GM12892 (cell line): ENCODE results near the gene TNNT1.

Source experiments
- POLR2A ChIP-seq: IDR thresholded peaks from 2 replicates; pipeline ENCODE4 v1.6.1; 2011; ENCODE audit warnings: low read depth, low read length, control low read depth
- POLR2AphosphoS5 ChIP-seq: IDR thresholded peaks from 2 replicates; pipeline ENCODE4 v1.6.1; 2011; ENCODE audit warnings: low read depth, low read length, control low read depth
- TAF1 ChIP-seq: IDR thresholded peaks from 2 replicates; pipeline ENCODE4 v1.6.1; 2011; ENCODE audit warnings: low read depth, mild to moderate bottlenecking, control low read depth, low read length, borderline replicate concordance

DNA sequence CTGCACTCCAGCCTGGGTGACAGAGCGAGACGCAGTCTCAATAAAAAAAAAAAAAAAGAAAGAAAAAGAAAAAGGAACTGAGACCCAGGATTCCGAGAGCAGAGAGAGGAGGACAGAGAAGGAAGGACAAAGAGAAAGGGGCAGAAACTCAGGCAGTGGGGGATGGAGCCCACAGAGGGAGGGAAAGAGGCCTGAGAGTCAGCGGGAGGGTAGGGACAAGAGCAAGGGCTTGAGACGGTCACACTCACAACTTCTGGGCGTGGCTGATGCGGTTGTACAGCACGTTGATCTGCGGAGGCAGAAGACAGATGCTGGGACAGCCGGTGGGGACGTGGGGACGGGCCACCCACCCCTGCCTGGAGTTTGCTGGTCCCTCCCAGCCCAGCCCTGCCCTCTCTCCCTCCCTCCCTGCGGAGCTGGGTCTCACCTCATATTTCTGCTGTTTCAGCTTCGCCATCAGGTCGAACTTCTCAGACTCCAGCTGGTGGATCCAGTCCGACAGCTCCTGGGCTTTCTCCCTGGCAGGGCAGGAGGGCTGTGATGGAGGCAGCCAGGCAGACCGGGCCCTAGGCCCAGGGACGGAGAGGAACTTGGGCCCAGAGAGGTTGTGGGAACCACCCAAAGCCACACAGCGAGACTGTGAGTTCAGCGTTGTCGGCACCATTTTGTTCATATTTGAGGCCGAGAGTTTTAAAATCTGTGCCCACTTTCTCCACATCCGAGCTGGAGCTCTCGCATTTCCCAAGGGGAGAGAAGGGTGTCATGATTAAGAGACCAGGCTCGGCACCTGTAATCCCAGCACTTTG is 15.2 kb downstream of the TNNT1 start:
- TF ChIP-seq POLR2A (no peak), POLR2AphosphoS5 (no peak), TAF1 (no peak)
